Ishikawa (cell line): ENCODE data around the gene PDIK1L.
A peak's percentile ranks its signal among the peaks of the same experiment; 100 is the strongest.

Experiments used
- CEBPB ChIP-seq: IDR thresholded peaks from 2 replicates; pipeline ENCODE4 v1.6.1; 2012
- CREB1 ChIP-seq: IDR thresholded peaks from 2 replicates; pipeline ENCODE4 v1.6.1; 2012; ENCODE audit warnings: low read depth
- EGR1 ChIP-seq: IDR thresholded peaks from 2 replicates; pipeline ENCODE4 v1.6.1; 2012
- EP300 ChIP-seq: IDR thresholded peaks from 2 replicates; pipeline ENCODE4 v1.6.1; 2012; ENCODE audit warnings: borderline replicate concordance
- FOXM1 ChIP-seq: IDR thresholded peaks from 2 replicates; pipeline ENCODE4 v1.6.1; 2012; ENCODE audit warnings: low read depth, borderline replicate concordance
- NFIC ChIP-seq: IDR thresholded peaks from 2 replicates; pipeline ENCODE4 v1.6.1; 2012
- RAD21 ChIP-seq: IDR thresholded peaks from 2 replicates; pipeline ENCODE4 v1.6.1; 2012; ENCODE audit warnings: low read depth
- TAF1 ChIP-seq: IDR thresholded peaks from 2 replicates; pipeline ENCODE4 v1.6.1; 2012; ENCODE audit warnings: low read depth, mild to moderate bottlenecking
- TCF12 ChIP-seq: IDR thresholded peaks from 2 replicates; pipeline ENCODE4 v1.6.1; 2012; ENCODE audit warnings: low read depth
- TEAD4 ChIP-seq: IDR thresholded peaks from 2 replicates; pipeline ENCODE4 v1.6.1; 2012
- YY1 ChIP-seq: IDR thresholded peaks from 2 replicates; pipeline ENCODE4 v1.6.1; 2012; ENCODE audit warnings: low read depth
- ZBTB7A ChIP-seq: IDR thresholded peaks from 2 replicates; pipeline ENCODE4 v1.6.1; 2012; ENCODE audit warnings: low read depth
- TF ChIP-seq, protein P1 (sequence below): IDR thresholded peaks from 2 replicates; pipeline ENCODE4 v1.6.1; 2012
- TF ChIP-seq, protein P2 (sequence below): IDR thresholded peaks from 2 replicates; pipeline ENCODE4 v1.6.1; 2012
- TF ChIP-seq, protein P3 (sequence below): IDR thresholded peaks from 2 replicates; pipeline ENCODE4 v1.6.1; 2012; ENCODE audit warnings: low read depth, mild to moderate bottlenecking

PDIK1L gene

DNA sequence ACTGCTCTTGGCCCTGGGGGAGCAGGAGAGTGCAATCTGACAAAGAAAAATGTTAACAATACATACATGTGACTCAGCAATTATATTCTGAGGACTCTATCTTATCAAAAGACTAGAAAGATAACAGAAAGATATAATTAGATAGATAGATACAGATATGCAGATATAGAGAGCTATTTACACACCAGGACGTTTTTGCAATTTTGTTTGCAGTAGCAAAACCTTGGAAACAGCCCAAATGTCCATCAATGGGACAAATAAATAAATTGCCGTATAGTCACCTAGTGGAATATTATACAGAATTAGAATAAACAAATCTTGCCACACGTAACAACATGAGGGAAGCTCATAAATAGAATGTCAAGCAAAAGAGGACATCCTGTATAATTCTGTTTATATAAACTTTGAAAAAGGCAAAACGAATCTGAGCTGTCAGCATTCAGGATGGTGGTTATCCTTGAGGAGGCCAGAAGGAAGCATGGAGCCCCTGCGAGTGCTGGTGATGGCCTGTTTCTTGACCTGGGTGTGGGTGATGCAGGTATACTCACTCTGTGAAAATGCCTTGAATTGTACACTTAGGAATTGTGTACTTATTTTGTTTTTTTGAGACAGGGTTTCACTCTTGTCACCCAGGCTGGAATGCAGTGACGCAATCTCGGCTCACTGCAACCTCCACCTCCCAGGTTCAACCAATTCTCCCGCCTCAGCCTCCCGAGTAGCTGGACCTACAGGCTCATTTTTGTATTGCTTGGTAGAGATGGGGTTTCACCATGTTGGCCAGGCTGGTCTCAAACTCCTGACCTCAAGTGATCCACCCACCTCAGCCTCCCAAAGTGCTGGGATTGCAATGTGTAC is 31.4 kb upstream of the PDIK1L start:
- TF ChIP-seq, protein P1, sequence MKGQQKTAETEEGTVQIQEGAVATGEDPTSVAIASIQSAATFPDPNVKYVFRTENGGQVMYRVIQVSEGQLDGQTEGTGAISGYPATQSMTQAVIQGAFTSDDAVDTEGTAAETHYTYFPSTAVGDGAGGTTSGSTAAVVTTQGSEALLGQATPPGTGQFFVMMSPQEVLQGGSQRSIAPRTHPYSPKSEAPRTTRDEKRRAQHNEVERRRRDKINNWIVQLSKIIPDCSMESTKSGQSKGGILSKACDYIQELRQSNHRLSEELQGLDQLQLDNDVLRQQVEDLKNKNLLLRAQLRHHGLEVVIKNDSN: no peak
- TF ChIP-seq, protein P2, sequence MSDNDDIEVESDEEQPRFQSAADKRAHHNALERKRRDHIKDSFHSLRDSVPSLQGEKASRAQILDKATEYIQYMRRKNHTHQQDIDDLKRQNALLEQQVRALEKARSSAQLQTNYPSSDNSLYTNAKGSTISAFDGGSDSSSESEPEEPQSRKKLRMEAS: no peak
- TF ChIP-seq CEBPB: peak; percentile 82
- TF ChIP-seq NFIC: no peak
- no peak for TF ChIP-seq EGR1
- no peak for TF ChIP-seq YY1
- no peak for TF ChIP-seq RAD21
- TF ChIP-seq, protein P3, sequence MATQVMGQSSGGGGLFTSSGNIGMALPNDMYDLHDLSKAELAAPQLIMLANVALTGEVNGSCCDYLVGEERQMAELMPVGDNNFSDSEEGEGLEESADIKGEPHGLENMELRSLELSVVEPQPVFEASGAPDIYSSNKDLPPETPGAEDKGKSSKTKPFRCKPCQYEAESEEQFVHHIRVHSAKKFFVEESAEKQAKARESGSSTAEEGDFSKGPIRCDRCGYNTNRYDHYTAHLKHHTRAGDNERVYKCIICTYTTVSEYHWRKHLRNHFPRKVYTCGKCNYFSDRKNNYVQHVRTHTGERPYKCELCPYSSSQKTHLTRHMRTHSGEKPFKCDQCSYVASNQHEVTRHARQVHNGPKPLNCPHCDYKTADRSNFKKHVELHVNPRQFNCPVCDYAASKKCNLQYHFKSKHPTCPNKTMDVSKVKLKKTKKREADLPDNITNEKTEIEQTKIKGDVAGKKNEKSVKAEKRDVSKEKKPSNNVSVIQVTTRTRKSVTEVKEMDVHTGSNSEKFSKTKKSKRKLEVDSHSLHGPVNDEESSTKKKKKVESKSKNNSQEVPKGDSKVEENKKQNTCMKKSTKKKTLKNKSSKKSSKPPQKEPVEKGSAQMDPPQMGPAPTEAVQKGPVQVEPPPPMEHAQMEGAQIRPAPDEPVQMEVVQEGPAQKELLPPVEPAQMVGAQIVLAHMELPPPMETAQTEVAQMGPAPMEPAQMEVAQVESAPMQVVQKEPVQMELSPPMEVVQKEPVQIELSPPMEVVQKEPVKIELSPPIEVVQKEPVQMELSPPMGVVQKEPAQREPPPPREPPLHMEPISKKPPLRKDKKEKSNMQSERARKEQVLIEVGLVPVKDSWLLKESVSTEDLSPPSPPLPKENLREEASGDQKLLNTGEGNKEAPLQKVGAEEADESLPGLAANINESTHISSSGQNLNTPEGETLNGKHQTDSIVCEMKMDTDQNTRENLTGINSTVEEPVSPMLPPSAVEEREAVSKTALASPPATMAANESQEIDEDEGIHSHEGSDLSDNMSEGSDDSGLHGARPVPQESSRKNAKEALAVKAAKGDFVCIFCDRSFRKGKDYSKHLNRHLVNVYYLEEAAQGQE: no peak

DNA sequence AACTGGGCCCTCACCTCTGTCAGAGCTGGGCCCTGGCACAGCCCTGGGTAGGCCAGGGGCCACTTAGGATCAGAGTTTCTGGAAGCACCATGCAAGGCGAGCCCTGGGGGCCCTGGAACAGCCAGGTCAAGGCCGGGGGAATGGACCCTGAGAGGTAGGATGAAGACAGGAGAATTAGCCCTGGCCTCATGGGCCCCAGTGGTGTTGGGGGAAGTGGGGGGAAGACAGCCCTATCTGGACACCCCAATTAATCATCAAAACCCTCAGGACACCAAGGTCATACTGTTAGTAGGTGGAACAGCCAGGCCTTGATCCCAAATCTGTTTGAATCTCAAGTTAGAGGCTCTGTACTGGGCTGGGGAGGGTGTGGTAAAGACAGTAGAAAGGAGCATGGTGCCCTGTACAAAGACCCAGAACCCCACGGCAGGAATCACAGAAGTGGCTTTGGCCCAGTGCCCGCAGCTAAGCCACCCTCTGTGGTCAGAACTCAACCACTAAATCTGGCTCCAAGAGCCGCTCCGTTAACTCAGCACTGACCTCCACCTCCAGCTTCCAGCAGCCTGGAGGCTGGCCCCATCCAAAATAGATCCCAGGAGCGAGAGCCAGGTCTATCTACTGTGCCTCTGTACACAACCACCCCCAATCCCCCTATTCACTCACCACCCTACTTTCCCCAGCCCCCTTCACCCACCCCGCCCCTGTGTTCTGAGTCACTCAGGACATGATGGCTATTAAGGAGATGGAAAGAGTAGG is 30.2 kb upstream of the PDIK1L start:
- TF ChIP-seq, protein P2: no peak
- TF ChIP-seq TCF12 (no peak), EP300 (no peak), NFIC (no peak), RAD21 (no peak), EGR1 (no peak), FOXM1 (no peak), TEAD4 (no peak), CREB1 (no peak), YY1 (no peak)
- TF ChIP-seq, protein P3: no peak
- TF ChIP-seq, protein P1: no peak

DNA sequence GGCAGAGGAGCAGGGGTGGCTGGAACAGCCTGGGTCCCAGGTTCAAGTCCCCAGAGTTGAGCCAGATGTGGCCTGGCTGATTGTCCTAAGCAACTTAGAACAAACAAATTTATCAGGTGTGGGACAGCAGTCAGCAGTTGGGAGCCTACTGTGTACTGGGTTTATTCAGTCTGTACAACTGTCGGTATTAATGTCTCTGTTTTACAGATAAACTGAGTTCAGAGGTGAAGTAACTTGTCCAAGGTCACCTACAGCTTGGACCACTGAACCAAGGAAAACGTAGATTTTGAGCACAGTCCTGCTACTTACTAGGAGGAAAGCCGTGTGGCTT is 29.6 kb upstream of the PDIK1L start:
- no peak for TF ChIP-seq EP300
- TF ChIP-seq FOXM1: no peak
- TF ChIP-seq CREB1: no peak
- no peak for TF ChIP-seq YY1

DNA sequence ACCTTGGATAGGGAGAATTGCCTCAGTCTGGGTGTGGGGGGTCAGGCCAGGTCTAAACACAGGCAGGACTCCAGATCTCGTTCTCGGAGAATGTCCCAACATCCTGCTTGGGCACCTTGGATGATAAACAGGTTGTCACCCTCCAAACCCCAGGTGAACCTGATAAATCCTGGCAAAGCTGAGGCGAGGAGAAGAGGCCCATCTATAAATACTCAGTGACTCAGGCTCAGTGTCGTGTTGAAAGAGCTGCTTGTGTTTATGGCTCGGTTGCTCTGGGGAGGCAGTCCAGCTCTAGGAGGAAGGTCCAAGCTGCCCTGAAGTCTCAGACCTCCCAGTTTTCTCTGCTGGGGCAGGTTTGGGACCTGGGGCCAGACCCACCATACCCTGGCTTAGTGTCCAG is 28.4 kb upstream of the PDIK1L start:
- TF ChIP-seq, protein P3: no peak
- TF ChIP-seq TCF12 (no peak), NFIC (no peak), FOXM1 (no peak), TEAD4 (no peak), ZBTB7A (no peak)

DNA sequence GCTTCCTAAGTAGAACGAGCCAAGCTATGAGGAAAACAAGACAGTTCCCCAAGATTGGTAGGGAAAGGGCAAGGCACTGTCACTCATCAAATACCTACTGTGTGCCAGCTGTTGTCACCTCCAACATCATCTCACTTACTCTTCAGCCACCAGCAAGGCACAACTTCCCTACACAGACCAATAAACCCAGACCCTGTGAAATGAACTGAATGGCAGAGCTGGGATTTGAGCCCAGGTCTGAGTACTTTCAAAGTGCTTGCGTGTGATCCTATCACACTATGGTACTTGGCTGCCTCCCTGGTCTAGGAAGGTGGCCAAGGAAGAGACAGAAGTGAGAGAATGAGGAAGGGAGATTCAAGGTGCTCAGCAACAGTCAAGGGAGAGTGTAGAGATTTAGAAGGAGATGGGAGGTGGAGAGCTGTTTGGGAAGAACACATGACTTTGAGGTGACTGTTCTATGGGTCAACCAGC is 27.5 kb upstream of the PDIK1L start:
- no peak for TF ChIP-seq CREB1
- TF ChIP-seq, protein P3: no peak
- TF ChIP-seq NFIC: no peak
- TF ChIP-seq, protein P1: no peak
- no peak for TF ChIP-seq EP300
- TF ChIP-seq TAF1: no peak
- no peak for TF ChIP-seq YY1
- TF ChIP-seq, protein P2: no peak
- TF ChIP-seq FOXM1: no peak
- no peak for TF ChIP-seq EGR1
- TF ChIP-seq TCF12: no peak
- no peak for TF ChIP-seq ZBTB7A
